Right hindlimb (tissue), 1 donor: ENCODE data around the gene MAB21L3.

Experiments
- DNase-seq: peaks from one replicate; pipeline ENCODE4 v3.0.0-alpha.2; 2018

The MAB21L3 gene

GRCh38 chr1:116112388-116113140, 1.4 kb downstream of the MAB21L3 start:
- DNase-seq, result no peak

DNA sequence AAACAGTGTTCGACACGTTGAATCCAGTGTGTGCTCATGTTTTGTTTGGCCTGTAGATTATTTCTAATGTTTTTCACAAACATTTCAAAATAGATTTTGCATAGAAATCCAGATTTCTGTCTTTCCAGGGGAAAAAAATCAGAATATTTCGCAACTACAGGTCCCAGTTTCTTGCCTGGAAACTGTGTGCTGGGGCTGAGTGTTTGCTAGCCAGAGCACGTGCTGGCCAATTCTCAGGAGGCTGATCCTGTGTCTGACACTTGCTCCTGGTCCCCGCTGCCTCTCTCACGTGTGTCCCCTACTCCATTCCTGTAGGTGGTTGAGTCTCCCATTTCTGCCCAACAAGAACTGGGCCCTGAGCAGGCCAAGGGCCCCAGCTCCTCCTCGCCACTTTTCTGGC, 2.4 kb downstream of the MAB21L3 start:
- DNase-seq, result no peak

DNA sequence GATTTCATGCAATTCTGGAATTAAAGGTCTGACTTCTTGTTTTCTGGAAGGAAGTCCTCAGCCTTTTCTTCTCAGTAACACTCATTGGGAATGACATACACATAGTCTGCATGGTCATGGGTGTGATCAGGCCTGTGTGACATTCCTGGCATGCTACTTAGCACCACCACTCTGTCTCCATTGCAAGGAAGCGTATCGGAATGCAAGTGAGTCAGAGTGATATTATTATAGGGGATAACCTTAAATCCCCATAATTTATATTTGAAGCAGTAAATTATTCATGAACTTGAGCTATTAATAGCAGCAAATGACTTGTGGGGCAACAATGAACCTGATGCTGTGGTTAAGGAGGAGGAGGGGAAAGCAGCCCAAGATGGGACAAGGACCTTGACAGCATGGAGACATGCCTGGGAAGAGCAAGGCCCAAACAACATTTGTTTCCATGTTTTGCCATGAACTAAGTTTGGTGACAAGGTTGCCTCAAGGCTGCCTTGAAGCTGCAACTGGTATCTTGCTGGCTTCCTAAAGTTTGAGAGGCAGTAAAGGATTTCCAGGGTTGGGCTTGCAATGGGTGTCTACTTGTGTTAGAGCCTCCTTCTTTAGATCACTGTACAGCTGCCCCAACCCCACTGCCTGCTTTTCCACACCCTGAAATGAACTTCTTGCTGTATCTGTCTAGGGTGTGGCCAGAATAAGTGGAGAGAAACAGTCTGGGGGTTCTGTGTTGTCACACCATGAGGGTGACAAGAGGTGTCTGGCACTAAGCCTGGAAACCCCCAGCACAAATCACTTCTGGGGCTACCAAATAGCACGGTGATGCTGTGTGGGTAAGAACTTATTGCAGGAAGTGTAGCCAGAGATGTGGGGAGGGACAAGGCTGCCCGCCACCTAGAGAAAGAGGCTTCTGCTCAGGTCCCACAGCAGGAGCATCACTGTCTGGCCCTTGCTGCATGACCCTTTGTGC, 4.6 kb downstream of the MAB21L3 start:
- no peak for DNase-seq

DNA sequence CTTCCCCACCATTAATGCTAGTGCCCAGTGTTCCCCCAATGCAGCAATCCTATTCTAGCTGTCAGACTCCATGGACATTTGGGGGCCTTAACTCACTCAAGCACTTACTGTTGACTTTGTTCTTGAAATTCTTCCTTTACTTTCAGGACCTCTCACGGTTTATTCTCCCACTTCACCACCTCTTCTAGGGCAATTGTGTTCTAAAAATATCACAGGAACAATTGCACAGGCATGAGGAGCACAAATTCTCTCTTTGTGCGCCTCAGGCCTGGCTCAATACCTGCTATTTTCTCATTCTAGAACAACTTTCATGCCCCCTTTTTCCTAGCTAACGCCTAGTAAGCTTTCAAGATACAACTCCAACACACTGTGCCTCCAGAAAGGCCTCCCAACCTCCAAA, 7.3 kb downstream of the MAB21L3 start:
- DNase-seq, result no peak

DNA sequence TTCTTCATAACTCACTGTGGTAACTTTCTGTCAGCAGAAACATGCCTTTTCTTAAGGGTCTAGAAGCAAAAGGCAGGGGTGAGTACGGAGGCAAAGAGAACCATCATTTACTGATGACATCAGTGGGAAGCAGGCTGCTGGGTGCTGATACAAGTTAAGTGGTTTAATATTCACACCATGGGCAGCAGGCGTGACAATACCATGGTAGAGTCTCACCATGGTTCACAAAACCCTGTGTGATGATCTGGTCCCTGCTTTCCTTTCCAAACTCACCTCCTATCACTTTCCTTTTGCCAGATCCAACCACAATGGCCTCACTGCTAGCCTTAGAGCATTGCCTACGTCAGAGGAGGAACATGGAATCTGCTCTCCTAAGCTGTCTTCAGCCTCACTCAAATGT, 8.7 kb downstream of the MAB21L3 start:
- no peak for DNase-seq

- DNase-seq, result no peak
Measured at GRCh38 chr1:116122955-116123757, 12.0 kb downstream of the MAB21L3 start.

DNA sequence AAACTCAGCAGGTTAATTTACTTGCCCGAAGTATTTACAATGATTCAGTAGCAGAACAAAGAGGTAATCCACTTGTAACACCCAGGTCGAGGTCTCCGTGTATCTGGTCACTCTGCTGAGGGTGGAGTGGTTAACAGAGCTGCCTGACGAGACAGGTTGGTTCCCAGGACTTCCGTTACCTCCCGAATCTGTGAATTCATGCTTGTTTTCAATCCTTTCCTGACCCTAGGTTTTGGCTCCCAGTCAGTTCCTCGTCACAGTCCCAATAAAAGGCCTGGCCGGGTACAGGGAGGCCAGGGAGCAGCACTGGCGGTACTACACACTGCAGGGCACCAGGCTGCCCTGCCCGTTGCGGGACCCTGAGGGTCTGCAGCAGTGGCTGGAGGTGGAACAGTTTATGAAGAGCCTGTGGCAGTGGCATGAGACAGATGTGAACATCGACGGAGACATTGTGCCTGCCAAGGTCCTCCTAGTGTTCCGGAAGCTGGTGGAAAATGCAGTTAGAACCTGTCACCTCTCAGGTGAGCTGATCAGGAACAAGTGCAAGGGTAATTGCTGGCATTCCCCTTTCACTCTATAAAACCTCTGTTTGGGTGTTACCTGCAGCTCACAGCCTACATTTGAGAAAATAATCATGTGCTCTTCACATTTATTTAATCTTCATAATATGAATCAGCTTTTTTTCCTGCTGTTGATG, 12.8 kb downstream of the MAB21L3 start:
- DNase-seq, result no peak

GRCh38 chr1:116125758-116126157, 14.6 kb downstream of the MAB21L3 start:
- DNase-seq, result no peak

GRCh38 chr1:116126281-116126680, 15.1 kb downstream of the MAB21L3 start:
- no peak for DNase-seq

- no peak for DNase-seq
Measured at GRCh38 chr1:116127123-116127847, 16.1 kb downstream of the MAB21L3 start.

GRCh38 chr1:116127848-116128540, 16.8 kb downstream of the MAB21L3 start:
- no peak for DNase-seq

DNA sequence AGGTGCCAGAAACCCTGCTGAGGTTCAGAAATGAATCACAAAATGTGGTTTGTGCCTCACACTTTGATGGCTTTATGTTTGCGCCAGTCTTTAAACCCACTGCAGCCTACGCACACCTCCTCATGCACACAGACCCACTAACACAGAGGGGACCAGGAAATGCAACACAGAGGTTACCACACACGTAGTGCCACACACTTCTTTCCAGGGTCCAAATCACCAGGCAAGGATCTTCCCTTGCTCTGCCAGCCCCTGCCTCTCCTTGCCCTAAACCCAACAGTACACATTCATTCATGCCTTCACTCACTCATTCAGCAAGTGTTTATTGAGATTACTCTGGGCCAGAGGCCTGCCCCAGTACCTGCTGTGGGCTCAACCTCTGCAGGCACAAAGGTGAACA, 17.5 kb downstream of the MAB21L3 start:
- no peak for DNase-seq

DNA sequence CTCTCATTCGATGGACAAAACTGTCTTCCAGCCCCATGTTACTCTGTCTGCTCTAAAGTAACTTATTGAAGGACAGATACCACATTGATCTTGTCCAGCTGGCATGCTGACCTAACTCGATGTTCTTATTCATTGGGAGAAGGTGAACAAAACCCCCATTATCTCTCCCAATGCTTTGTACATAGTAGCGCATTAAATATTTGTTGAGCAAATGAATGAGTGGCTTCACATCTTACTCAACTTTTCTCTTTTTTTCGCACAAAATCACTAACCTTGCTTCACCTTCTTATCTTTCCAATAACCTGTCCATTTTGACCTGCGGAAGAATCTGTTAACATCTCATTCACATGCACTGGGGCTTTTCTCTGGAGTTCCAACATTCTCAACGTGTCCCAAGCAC, 18.3 kb downstream of the MAB21L3 start:
- no peak for DNase-seq

GRCh38 chr1:116130356-116130755, 19.2 kb downstream of the MAB21L3 start:
- no peak for DNase-seq

GRCh38 chr1:116131170-116131569, 20.0 kb downstream of the MAB21L3 start:
- DNase-seq, result no peak

DNA sequence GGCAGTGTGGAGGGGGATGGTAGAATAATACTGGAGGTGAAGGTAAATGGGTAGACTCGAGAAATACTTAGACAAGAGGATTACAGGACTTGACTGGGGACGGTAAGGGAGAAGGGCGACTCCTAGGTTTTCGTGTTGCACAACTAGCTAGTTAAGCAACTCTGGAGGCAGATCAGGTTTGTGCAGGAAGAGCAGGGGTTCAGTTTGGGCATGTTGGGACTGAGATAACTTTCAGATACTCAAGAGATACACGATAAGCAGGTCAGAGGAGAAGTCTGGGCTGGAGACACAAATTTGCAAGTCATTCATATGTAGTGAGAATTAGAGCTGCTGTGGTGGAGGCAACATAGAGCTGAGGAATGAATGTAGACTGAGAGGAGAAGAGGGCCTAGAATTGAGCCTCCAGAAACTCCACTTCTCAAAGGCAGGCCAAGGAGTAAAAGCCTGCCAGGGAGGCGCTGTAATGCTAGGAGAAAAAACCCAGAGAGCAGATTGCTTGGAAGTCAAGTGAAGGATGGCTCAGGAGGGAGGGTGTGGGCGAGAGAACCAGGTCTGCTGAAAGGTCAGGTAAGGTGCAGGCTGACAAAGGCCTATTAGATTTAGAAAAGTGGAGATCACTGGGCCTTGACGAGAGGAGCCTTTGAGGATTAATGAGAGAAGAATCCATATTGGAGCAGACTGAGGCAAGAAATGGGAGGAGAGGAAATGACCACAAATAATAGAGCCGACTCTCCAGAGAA, 20.8 kb downstream of the MAB21L3 start:
- no peak for DNase-seq

DNA sequence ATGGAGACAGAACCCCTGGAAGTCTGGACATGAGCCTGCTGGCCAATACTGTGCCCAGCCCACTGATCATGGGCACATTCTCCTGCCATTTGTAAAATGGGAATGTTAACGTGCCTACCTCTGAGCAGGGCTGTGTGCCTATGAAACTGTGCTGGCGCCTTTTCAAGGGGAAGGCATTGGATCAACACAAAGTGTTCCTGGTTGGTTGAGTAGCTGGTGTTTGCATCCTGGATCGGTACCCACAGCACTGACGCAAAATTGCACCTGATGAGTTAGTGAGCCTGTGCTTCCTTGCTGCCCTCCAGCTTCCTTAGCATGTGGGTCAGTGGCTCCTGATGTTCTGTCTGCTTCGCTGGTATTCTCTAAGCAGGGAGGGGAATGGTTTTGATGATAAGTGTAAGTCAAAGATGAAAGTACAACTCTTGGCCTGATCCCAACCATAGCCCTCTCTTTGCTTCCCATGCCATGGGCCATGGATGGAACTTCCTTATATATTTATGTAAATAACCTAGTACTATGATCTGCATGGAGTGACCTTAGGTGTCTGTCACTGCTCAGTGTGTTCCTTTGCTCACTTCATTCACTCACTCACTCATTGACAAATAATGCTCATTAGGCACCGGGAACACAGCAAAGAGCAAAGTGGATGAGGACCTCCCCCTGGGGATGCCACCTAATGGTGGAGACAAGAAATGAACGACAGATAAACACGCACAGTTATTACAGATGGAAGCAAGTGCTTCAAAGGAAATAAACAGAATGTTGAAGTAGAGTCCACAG, 22.7 kb downstream of the MAB21L3 start:
- no peak for DNase-seq

DNA sequence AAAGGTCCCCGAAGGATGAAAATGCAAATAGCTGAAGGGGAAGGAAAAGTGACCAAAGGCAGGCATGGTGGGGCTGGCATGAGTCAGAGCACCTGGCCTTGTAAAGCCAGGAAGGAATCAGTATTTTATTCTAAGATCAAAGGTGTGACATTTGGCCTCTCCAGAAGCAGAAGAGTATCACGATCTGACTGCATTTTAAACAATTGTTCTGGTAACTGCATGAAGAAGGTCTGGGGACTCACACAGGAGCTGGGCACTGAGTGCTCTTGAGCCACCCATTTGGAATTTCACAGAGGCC, 23.2 kb downstream of the MAB21L3 start:
- no peak for DNase-seq

GRCh38 chr1:116138277-116138792, 27.1 kb downstream of the MAB21L3 start:
- DNase-seq, result no peak
